ENCODE measurements around the gene SHCBP1L. TPM values are rescaled to one million over a fixed set of nuclear protein-coding genes. Genes with fewer than 3 reads are reported as not detected.

The SHCBP1L gene
- total RNA-seq, 1 experiment from 2014 or later = not detected

- Histone ChIP-seq H3K56ac (ENCODE audit: insufficient read length, low read depth, low read length) (no peak overlapping the region), H3K79me1 (ENCODE audit: insufficient read depth, low read depth, low read length, poor library complexity, severe bottlenecking) (peaks cover 11% of the 10 kb centered on the region), H2BK5ac (ENCODE audit: insufficient read length, low read length) (no peak overlapping the region), H3K9ac (ENCODE audit: extremely low read depth, insufficient read length, low read length) (no peak overlapping the region), H3T11ph (ENCODE audit: low read length) (no peak overlapping the region), H3K4me2 (ENCODE audit: insufficient read depth, insufficient read length, low read length) (no peak overlapping the region), H3K23me2 (ENCODE audit: insufficient read length, low read depth, low read length, poor library complexity, severe bottlenecking) (no peaks in the 10 kb centered on the region), H3K4me1 (ENCODE audit: insufficient read depth, low read length) (no peaks in the 10 kb centered on the region), H2BK120ac (ENCODE audit: low read depth, low read length, poor library complexity, severe bottlenecking) (no peak overlapping the region), H2BK12ac (ENCODE audit: insufficient read length, low read depth, low read length) (no peak overlapping the region), H3K9me3 (ENCODE audit: control insufficient read depth, low read depth, low read length) (no peaks in the 10 kb centered on the region), H4K5ac (ENCODE audit: insufficient read length, low read depth, low read length) (no peak overlapping the region), H3K23ac (ENCODE audit: insufficient read length, low read depth, low read length) (no peak overlapping the region), H3K14ac (ENCODE audit: insufficient read depth, low read length) (no peak overlapping the region), H3K18ac (ENCODE audit: insufficient read length, low read depth, low read length) (no peak overlapping the region), H3K79me2 (ENCODE audit: insufficient read depth, low read length) (peaks cover 19% of the 10 kb centered on the region), H3K4ac (ENCODE audit: low read depth, low read length) (no peak overlapping the region), H2BK15ac (ENCODE audit: low read depth, low read length) (no peak overlapping the region), H4K20me1 (ENCODE audit: control insufficient read depth, insufficient read depth, insufficient read length) (no peaks in the 10 kb centered on the region), H2AK5ac (ENCODE audit: insufficient read length, low read length) (no peak overlapping the region), H2AFZ (ENCODE audit: low read length) (no peak overlapping the region), H4K8ac (replicated peaks; ENCODE audit: insufficient read length, low read depth, low read length) (no peak overlapping the region), H4K91ac (ENCODE audit: insufficient read length, low read depth, low read length) (no peak overlapping the region), H3K27me3 (ENCODE audit: insufficient read depth, low read length) (no peaks in the 10 kb centered on the region), H3K27ac (ENCODE audit: insufficient read length, low read depth, low read length) (no peak overlapping the region), H2BK20ac (ENCODE audit: low read depth, low read length, poor library complexity, severe bottlenecking) (no peak overlapping the region)
- Mint-ChIP-seq H3K4me3 (no peak overlapping the region), H3K27ac (no peak overlapping the region), H3K9me3 (no peaks in the 10 kb centered on the region), H3K36me3 (ENCODE audit: insufficient read depth in 1 of 3, low read depth in 3 of 3) (peaks cover 80 to 98% (median 97%) of the 10 kb centered on the region in 3 experiments; a peak in 6 of 7 replicates), H3K27me3 (ENCODE audit: low read depth) (no peaks in the 10 kb centered on the region), H3K4me1 (peaks cover 3% of the 10 kb centered on the region in 2 experiments; a peak in 1 of 4 replicates)
- no CpG with 5 or more reads among the region's 1 CpG for whole genome bisulfite sequencing (ENCODE audit: extremely low coverage, insufficient read length, low lambda C conversion rate)
- DNase-seq = no peak
- no peak for TF ChIP-seq CTCF (conservative IDR thresholded peaks at IDR 0.05)
Observed at GRCh38 chr1:182851825-182852224, 101.1 kb downstream of the SHCBP1L start.
